ENCODE results near the gene COL6A3. TPM values are rescaled to one million over a fixed set of nuclear protein-coding genes. Genes with fewer than 3 reads are reported as not detected.

The COL6A3 gene
- total and polyA plus RNA-seq, 2 of the 13 experiments (the other 11 are each of a cell fraction or from before 2014, with no cell fraction given): 0.03 TPM; not detected in 1

GRCh38 chr2:237291138-237291792, 122.7 kb downstream of the COL6A3 start:
- intact Hi-C loops (cut with micrococcal nuclease; ENCODE audit: unreplicated experiment): loop anchor here (1.0 kb wide), 1 partner anchor 24 kb away; no protein-coding TSS in a partner anchor
- H2AFZ ChIP-seq (ENCODE audit: low read length): no peak overlapping the region
- no peaks in the 10 kb centered on the region for H3K9me3 ChIP-seq (ENCODE audit: low read length)
- H4K20me1 ChIP-seq (ENCODE audit: insufficient read depth, low read length): no peaks in the 10 kb centered on the region
- FAIRE-seq (no peak), ATAC-seq (peak; percentile 80), DNase-seq (ENCODE audit: low spot score) (peak; percentile 63)
- ChIA-PET POLR2A (no interaction called here), CTCF (ENCODE audit: low intra/inter-chr PET ratio, low total read pairs) (no interaction called here)
- H3K4me1 ChIP-seq (ENCODE audit: insufficient read depth, low read length): peaks cover 11% of the 10 kb centered on the region
- in situ Hi-C loops (cut with HindIII; ENCODE audit: extremely low pct_ligation_motif_present, low pct_unique_long_range_greater_than_20kb): no loop called here
- no peak overlapping the region for H3K27ac ChIP-seq (ENCODE audit: extremely low read length, insufficient read depth, low read length)
- no peaks in the 10 kb centered on the region for H3K36me3 ChIP-seq (replicated peaks in 1 of 2; ENCODE audit: control insufficient read depth in 1 of 2, insufficient read depth in 2 of 2, low read length in 2 of 2)
- peaks cover 0 to 23% of the 10 kb centered on the region in 2 experiments; a peak in 4 of 5 replicates for H3K27me3 ChIP-seq (ENCODE audit: control insufficient read depth in 1 of 2, insufficient read depth in 2 of 2, low read length in 2 of 2)
- no peak overlapping the region for H3K9ac ChIP-seq (ENCODE audit: insufficient read depth, low read depth, low read length)
- no peaks in the 10 kb centered on the region for H3K79me2 ChIP-seq (ENCODE audit: insufficient read depth, low read length)
- no TSS peak for BruUV-seq (replicated peaks)
- 3% methylated on average over 20 of the region's 20 CpGs for WGBS (ENCODE audit: low lambda C conversion rate)
- H3K4me3 ChIP-seq (replicated peaks in 1 of 3; ENCODE audit: insufficient read depth in 1 of 3, low read depth in 2 of 3, low read length in 3 of 3): no peak overlapping the region; a peak in 1 of 6 replicates
- peak overlapping the region; percentile 37; the same call in 1 of the 2 replicates for H3K4me2 ChIP-seq (ENCODE audit: low read depth, low read length)
- TF ChIP-seq HMG20A (CRISPR knock-in tag; IDR thresholded peaks at IDR 0.05; ENCODE audit: borderline replicate concordance): no peak
- TF ChIP-seq, protein P1, sequence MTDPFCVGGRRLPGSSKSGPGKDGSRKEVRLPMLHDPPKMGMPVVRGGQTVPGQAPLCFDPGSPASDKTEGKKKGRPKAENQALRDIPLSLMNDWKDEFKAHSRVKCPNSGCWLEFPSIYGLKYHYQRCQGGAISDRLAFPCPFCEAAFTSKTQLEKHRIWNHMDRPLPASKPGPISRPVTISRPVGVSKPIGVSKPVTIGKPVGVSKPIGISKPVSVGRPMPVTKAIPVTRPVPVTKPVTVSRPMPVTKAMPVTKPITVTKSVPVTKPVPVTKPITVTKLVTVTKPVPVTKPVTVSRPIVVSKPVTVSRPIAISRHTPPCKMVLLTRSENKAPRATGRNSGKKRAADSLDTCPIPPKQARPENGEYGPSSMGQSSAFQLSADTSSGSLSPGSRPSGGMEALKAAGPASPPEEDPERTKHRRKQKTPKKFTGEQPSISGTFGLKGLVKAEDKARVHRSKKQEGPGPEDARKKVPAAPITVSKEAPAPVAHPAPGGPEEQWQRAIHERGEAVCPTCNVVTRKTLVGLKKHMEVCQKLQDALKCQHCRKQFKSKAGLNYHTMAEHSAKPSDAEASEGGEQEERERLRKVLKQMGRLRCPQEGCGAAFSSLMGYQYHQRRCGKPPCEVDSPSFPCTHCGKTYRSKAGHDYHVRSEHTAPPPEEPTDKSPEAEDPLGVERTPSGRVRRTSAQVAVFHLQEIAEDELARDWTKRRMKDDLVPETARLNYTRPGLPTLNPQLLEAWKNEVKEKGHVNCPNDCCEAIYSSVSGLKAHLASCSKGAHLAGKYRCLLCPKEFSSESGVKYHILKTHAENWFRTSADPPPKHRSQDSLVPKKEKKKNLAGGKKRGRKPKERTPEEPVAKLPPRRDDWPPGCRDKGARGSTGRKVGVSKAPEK (CRISPR knock-in tag; IDR thresholded peaks at IDR 0.05; ENCODE audit: borderline replicate concordance): no peak
- TF ChIP-seq SETDB1 (CRISPR knock-in tag; IDR thresholded peaks at IDR 0.05; ENCODE audit: borderline replicate concordance): no peak
- no peak for TF ChIP-seq ZSCAN25 (CRISPR knock-in tag; IDR thresholded peaks at IDR 0.05)
- TF ChIP-seq FOXA3 (CRISPR knock-in tag; IDR thresholded peaks at IDR 0.05): peak; percentile 53; the same call in 1 of the 2 replicates
- TF ChIP-seq FOXA1 (IDR thresholded peaks at IDR 0.05): no peak
- TF ChIP-seq FOXA1 (CRISPR knock-in tag; IDR thresholded peaks at IDR 0.05): peak; percentile 36; the same call in 1 of the 2 replicates
- no peak for TF ChIP-seq ZNF687 (CRISPR knock-in tag; IDR thresholded peaks at IDR 0.05)
- TF ChIP-seq, protein P2, sequence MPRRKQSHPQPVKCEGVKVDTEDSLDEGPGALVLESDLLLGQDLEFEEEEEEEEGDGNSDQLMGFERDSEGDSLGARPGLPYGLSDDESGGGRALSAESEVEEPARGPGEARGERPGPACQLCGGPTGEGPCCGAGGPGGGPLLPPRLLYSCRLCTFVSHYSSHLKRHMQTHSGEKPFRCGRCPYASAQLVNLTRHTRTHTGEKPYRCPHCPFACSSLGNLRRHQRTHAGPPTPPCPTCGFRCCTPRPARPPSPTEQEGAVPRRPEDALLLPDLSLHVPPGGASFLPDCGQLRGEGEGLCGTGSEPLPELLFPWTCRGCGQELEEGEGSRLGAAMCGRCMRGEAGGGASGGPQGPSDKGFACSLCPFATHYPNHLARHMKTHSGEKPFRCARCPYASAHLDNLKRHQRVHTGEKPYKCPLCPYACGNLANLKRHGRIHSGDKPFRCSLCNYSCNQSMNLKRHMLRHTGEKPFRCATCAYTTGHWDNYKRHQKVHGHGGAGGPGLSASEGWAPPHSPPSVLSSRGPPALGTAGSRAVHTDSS (CRISPR knock-in tag; conservative IDR thresholded peaks at IDR 0.05): no peak
- TF ChIP-seq TCF7 (IDR thresholded peaks at IDR 0.05; ENCODE audit: low read depth): peak; percentile 14; the same call in 1 of the 2 replicates
- TF ChIP-seq, protein P3, sequence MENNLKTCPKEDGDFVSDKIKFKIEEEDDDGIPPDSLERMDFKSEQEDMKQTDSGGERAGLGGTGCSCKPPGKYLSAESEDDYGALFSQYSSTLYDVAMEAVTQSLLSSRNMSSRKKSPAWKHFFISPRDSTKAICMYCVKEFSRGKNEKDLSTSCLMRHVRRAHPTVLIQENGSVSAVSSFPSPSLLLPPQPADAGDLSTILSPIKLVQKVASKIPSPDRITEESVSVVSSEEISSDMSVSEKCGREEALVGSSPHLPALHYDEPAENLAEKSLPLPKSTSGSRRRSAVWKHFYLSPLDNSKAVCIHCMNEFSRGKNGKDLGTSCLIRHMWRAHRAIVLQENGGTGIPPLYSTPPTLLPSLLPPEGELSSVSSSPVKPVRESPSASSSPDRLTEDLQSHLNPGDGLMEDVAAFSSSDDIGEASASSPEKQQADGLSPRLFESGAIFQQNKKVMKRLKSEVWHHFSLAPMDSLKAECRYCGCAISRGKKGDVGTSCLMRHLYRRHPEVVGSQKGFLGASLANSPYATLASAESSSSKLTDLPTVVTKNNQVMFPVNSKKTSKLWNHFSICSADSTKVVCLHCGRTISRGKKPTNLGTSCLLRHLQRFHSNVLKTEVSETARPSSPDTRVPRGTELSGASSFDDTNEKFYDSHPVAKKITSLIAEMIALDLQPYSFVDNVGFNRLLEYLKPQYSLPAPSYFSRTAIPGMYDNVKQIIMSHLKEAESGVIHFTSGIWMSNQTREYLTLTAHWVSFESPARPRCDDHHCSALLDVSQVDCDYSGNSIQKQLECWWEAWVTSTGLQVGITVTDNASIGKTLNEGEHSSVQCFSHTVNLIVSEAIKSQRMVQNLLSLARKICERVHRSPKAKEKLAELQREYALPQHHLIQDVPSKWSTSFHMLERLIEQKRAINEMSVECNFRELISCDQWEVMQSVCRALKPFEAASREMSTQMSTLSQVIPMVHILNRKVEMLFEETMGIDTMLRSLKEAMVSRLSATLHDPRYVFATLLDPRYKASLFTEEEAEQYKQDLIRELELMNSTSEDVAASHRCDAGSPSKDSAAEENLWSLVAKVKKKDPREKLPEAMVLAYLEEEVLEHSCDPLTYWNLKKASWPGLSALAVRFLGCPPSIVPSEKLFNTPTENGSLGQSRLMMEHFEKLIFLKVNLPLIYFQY (CRISPR knock-in tag; IDR thresholded peaks at IDR 0.05; ENCODE audit: borderline replicate concordance): peak; percentile 74; the same call in 1 of the 2 replicates

Data from HepG2 (cell line).